ENCODE measurements around the gene SLIT1.

The SLIT1 gene

DNA sequence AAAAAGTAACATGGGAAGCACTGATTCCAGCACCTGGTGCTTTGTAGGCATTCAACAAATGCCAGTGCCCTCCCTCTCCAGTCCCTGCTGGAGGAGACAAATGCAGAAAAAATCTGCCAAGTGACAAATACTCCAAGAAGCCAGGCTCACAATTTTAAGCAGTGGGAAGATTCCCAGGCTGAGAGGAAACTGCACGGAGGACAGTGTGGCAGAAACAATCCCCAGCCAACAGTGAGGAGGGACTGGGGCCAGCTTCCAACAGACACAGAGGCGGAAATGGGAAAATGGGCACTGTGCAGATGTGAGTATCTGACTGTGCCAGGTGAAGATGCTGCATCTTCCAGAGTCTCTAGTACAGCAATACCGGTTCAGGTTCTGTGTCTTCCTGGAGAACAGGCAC, 106.3 kb downstream of the SLIT1 start:
- DNase-seq (ENCODE audit: low read depth) = no peak
- no peak overlapping the region for H3K4me3 ChIP-seq (ENCODE audit: low read length)
- TF ChIP-seq, protein P1, sequence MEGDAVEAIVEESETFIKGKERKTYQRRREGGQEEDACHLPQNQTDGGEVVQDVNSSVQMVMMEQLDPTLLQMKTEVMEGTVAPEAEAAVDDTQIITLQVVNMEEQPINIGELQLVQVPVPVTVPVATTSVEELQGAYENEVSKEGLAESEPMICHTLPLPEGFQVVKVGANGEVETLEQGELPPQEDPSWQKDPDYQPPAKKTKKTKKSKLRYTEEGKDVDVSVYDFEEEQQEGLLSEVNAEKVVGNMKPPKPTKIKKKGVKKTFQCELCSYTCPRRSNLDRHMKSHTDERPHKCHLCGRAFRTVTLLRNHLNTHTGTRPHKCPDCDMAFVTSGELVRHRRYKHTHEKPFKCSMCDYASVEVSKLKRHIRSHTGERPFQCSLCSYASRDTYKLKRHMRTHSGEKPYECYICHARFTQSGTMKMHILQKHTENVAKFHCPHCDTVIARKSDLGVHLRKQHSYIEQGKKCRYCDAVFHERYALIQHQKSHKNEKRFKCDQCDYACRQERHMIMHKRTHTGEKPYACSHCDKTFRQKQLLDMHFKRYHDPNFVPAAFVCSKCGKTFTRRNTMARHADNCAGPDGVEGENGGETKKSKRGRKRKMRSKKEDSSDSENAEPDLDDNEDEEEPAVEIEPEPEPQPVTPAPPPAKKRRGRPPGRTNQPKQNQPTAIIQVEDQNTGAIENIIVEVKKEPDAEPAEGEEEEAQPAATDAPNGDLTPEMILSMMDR (conservative IDR thresholded peaks at IDR 0.05; ENCODE audit: low read length) = no peak

DNA sequence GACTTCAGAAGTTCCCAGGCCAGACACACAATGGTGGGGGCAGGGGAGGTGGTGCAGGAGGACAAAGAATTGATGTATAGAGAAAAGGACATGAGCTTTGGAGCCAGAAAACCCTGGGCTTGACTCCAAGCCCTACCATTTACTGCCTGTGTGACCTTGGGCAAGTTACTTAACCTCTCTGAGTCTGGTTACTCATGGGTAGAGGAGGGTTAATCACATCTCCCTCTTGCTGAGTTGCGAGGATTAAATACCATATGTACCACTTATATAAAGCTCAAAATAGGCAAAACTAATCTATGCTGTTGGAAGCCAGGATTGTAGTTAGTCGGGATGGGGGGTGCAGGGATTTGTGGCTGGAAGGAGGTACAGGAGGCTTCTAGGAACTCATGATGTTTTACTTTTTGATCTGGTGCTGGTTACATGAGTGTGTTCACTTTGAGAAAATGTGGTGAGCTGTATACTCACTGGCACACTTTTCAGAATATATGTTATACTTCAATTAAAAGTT, 106.8 kb downstream of the SLIT1 start:
- TF ChIP-seq, protein P1 (conservative IDR thresholded peaks at IDR 0.05; ENCODE audit: low read length) = no peak
- no peak for DNase-seq (ENCODE audit: low read depth)
- H3K4me3 ChIP-seq (ENCODE audit: low read length) = no peak overlapping the region

DNA sequence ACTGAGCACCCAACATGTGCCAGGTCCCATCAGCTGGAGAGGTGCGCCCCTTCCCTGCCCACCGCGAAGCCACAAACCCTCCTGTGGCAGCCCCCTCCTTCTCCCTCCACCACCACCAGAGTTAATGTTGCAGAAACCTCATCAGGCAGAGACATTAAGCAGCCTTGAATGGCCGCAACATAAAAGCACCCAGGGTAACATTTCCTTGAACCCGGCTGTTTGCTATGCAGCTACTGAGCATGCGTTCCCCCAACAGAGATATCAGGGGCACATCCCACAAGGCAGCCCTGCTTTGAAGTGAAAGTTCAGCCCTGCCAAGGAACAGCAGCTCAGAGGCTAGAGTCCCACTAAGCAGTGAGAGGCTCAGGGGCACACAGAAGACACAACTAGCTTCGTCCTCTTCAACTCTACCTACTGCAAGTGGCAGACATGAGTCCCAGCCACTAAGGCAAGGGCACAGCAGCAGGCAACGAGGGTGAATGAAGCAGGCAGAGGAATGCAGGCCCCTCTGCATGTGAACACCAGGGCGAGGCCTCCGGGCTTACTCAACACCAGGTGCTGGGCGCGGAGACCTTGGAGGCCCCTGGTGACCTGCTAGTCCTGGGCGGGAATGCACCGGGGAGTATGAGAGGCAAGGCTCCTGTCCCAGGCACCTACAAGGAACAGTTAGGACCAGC, 107.4 kb downstream of the SLIT1 start:
- no peak overlapping the region for H3K4me3 ChIP-seq (ENCODE audit: low read length)
- no peak for DNase-seq (ENCODE audit: low read depth)
- TF ChIP-seq, protein P1 (conservative IDR thresholded peaks at IDR 0.05; ENCODE audit: low read length) = no peak

DNA sequence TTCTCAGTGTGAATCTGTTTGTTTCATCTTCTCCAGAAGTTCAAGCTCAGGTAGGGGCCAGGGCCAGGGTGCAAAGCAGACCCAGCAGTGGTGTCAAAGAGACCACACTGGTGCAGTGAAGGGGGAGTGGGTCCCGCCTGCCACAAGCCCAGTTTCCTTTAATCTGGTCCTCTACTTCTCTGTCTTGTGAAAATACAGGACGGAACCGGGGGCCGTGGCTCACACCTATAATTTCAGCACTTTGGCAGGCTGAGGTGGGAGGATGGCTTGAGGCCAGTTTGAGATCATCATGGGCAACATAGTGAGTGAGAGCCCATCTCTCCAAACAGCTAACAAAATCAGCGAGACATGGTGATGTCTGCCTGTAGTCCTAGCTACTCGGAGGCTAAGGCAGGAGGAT, 109.0 kb downstream of the SLIT1 start:
- DNase-seq (ENCODE audit: low read depth) = no peak
- TF ChIP-seq, protein P1 (conservative IDR thresholded peaks at IDR 0.05; ENCODE audit: low read length) = no peak
- H3K4me3 ChIP-seq (ENCODE audit: low read length) = no peak overlapping the region

DNA sequence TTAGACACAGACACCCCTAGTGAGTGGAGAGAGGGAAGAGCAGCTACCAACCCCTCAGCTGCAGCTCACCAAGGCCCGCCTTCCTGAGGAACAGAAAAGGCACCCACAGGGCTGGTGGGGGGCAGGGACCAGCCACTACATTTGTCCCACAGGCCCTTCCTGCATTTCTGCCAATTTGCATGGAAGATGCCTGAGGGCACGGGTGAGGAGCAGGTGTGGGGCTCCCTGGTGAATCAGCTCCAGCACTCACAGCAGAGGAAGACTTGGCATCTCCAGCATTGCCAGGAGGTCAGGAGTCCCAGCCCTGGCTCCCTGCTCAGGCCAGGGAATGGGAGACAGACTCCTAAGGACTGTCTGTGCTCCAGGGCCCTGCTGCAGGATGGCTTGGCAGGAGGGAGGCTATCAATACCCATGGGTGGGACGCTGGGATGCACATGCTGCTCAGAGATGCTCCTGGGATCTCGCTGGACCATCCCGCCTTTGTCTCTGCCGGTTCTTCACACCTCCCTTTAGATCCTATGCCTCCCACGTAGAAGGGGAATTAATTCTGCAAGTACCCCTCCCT, 109.7 kb downstream of the SLIT1 start:
- no peak for DNase-seq (ENCODE audit: low read depth)
- TF ChIP-seq, protein P1 (conservative IDR thresholded peaks at IDR 0.05; ENCODE audit: low read length) = no peak

DNA sequence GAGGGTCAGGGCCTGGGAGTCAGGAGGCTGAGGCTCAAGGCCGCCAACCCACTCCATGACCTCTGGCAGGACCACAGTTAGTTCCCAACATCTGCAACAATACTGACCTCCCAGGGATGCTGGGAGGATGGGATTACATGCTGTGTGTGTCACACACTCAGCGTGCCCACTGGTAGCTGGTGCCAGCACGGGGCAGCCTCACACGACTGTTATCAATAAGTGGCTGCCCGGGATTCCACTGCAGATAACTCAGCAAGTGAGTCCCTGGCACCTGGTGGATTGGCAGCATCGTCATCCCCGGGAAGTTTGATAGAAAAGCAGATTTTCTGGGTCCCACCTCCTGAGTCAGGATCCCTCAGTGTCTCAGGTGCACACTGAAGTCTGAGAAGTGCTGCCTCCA, 110.3 kb downstream of the SLIT1 start:
- H3K4me3 ChIP-seq (ENCODE audit: low read length) = no peak overlapping the region
- no peak for DNase-seq (ENCODE audit: low read depth)
- TF ChIP-seq, protein P1 (conservative IDR thresholded peaks at IDR 0.05; ENCODE audit: low read length) = no peak

More for the DNA sequence above, 109.7 kb downstream of the SLIT1 start:
- H3K4me3 ChIP-seq (ENCODE audit: low read length) = no peak overlapping the region
